HepG2 (cell line): ENCODE data around the gene ACTN4. TPM values are rescaled to one million over a fixed set of nuclear protein-coding genes. Genes with fewer than 3 reads are reported as not detected.

Source experiments
- AHDC1 ChIP-seq: sonication (generic); formaldehyde crosslinking; IDR thresholded peaks from 2 replicates; pipeline ENCODE4 v1.5.1; 2020; ENCODE audit warnings: mild to moderate bottlenecking, missing genetic modification reagents, borderline replicate concordance
- AHR ChIP-seq: IDR thresholded peaks from 2 replicates; pipeline ENCODE4 v1.6.1; 2018; ENCODE audit warnings: missing genetic modification reagents, missing compliant biosample characterization
- CREB3 ChIP-seq: sonication (generic); formaldehyde crosslinking; IDR thresholded peaks from 2 replicates; pipeline ENCODE4 v1.5.0; 2020; ENCODE audit warnings: missing genetic modification reagents
- FIP1L1 ChIP-seq: fragments of 200-400 bp; formaldehyde crosslinking; IDR thresholded peaks from 2 replicates; pipeline ENCODE4 v1.6.1; 2018; ENCODE audit warnings: low read depth, mild to moderate bottlenecking, low read length, moderate library complexity, borderline replicate concordance; ENCODE audit not compliant: insufficient read depth
- FOXK2 ChIP-seq: fragments of 450-650 bp; IDR thresholded peaks from 2 replicates; pipeline ENCODE4 v1.6.1; 2016
- FOXP1 ChIP-seq, 2 experiments: fragments of 450-650 bp in 1 of 2; IDR thresholded peaks; 2 replicates each; pipeline ENCODE4 v1.6.1; 2017 to 2018; ENCODE audit warnings: antibody characterized with exemption in 1 of 2
- KLF6 ChIP-seq: IDR thresholded peaks from 2 replicates; pipeline ENCODE4 v1.8.0; 2016; ENCODE audit warnings: missing biosample characterization, missing genetic modification reagents
- MAFF ChIP-seq: IDR thresholded peaks from 2 replicates; pipeline ENCODE4 v1.6.1; 2011; ENCODE audit warnings: low read depth, low read length, improper control_type of control experiment
- PHF21A ChIP-seq: sonication (generic); formaldehyde crosslinking; IDR thresholded peaks from 2 replicates; pipeline ENCODE4 v1.5.0; 2020; ENCODE audit warnings: mild to moderate bottlenecking, missing genetic modification reagents
- TBL1XR1 ChIP-seq: fragments of 150-350 bp; IDR thresholded peaks from 2 replicates; pipeline ENCODE4 v1.6.1; 2014; ENCODE audit warnings: borderline replicate concordance, low read length; ENCODE audit not compliant: partially characterized antibody
- ZBTB42 ChIP-seq: sonication (generic); formaldehyde crosslinking; IDR thresholded peaks from 2 replicates; pipeline ENCODE4 v1.5.0; 2020; ENCODE audit warnings: mild to moderate bottlenecking, missing genetic modification reagents
- ZKSCAN5 ChIP-seq: sonication (generic); formaldehyde crosslinking; IDR thresholded peaks from 2 replicates; pipeline ENCODE4 v1.5.1; 2020; ENCODE audit warnings: mild to moderate bottlenecking, missing genetic modification reagents
- ZNF143 ChIP-seq: sonication (generic); formaldehyde crosslinking; IDR thresholded peaks from 2 replicates; pipeline ENCODE4 v1.4.0; 2020; ENCODE audit warnings: missing genetic modification reagents
- ZNF234 ChIP-seq: sonication (generic); formaldehyde crosslinking; conservative IDR thresholded peaks from 2 replicates; pipeline ENCODE4 v1.5.1; 2020; ENCODE audit warnings: mild to moderate bottlenecking, missing genetic modification reagents
- ZNF256 ChIP-seq: sonication (generic); formaldehyde crosslinking; conservative IDR thresholded peaks from 2 replicates; pipeline ENCODE4 v1.4.0; 2020; ENCODE audit warnings: missing genetic modification reagents
- ZNF274 ChIP-seq: sonication (generic); formaldehyde crosslinking; IDR thresholded peaks from 2 replicates; pipeline ENCODE4 v1.5.1; 2020; ENCODE audit warnings: mild to moderate bottlenecking, missing genetic modification reagents
- ZNF496 ChIP-seq: sonication (generic); formaldehyde crosslinking; IDR thresholded peaks from 2 replicates; pipeline ENCODE4 v1.8.1; 2023; ENCODE audit warnings: mild to moderate bottlenecking, moderate library complexity, missing genetic modification reagents; ENCODE audit not compliant: insufficient replicate concordance
- ZSCAN31 ChIP-seq: sonication (generic); formaldehyde crosslinking; IDR thresholded peaks from 2 replicates; pipeline ENCODE4 v1.5.0; 2020; ENCODE audit warnings: low read depth, mild to moderate bottlenecking, missing genetic modification reagents
- polyA plus RNA-seq, 8 experiments: library from polyadenylated mRNA; depleted of rRNA in 3 of 8; stranded (reverse) in 7 of 8; unstranded in 1 of 8; fragments of >200 nt; fragmentation: Illumina TruSeq in 4 of 8; extraction: Trizol in 4 of 8; gene quantifications; 2 replicates each; pipeline versions ENCODE4 v1.2.1 to v1.2.3, GENCODE V29; 2011 to 2016; ENCODE audit warnings: low read depth in 4 of 8, missing spikeins in 1 of 8, mixed read lengths in 1 of 8; ENCODE audit not compliant: insufficient read depth in 1 of 8
- total RNA-seq, 5 experiments: library from RNA; depleted of rRNA; stranded (reverse); fragments of >200 nt; fragmentation: Illumina TruSeq; extraction: Trizol; gene quantifications; 2 replicates each; pipeline ENCODE4 v1.2.3, GENCODE V29; 2016; ENCODE audit warnings: low read depth in 1 of 5
- TF ChIP-seq, protein P1 (sequence below): sonication (generic); formaldehyde crosslinking; IDR thresholded peaks from 2 replicates; pipeline ENCODE4 v1.4.0; 2020; ENCODE audit warnings: mild to moderate bottlenecking, missing genetic modification reagents
- TF ChIP-seq, protein P2 (sequence below): sonication (generic); formaldehyde crosslinking; IDR thresholded peaks from 2 replicates; pipeline ENCODE4 v1.9.0; 2021; ENCODE audit warnings: missing genetic modification reagents, borderline replicate concordance

The ACTN4 gene
- total and polyA plus RNA-seq, 2 of the 13 experiments (the other 11 are each of a cell fraction or from before 2014, with no cell fraction given) = 171 to 192 TPM

DNA sequence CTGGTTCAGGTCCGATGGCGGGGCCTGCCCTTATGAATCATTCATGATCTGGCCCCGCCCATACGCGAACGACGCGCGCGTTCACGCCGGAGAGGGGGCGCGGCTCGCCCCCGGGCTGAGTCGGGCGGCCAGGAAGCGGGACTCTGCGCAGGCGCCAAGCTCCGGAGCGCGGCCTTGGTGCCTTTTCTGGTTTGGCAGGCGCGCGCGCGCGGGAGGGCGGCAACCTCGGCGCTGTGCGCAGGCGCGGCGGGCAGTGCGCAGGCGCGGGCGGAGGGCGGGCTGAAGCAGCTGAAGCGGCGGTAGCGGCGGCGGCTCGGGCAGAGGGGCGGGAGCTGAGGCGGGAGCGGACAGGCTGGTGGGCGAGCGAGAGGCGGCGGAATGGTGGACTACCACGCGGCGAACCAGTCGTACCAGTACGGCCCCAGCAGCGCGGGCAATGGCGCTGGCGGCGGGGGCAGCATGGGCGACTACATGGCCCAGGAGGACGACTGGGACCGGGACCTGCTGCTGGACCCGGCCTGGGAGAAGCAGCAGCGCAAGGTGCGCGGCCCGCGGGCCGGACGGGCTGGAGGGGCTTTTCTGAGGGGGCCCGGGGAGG lies at the start of gene ACTN4 (continued):
- TF ChIP-seq AHDC1 (CRISPR knock-in tag) (no peak), FIP1L1 (no peak), ZNF143 (CRISPR knock-in tag) (no peak), ZBTB42 (CRISPR knock-in tag) (no peak), KLF6 (CRISPR knock-in tag) (0 out of 2 replicates have a peak, but pooled peaks have one; percentile 29), PHF21A (CRISPR knock-in tag) (no peak), ZKSCAN5 (no peak), ZNF234 (CRISPR knock-in tag) (no peak), FOXP1 (IDR thresholded peaks at IDR 0.05) (no peak), FOXP1 (CRISPR knock-in tag; IDR thresholded peaks at IDR 0.05) (no peak), TBL1XR1 (no peak), AHR (CRISPR knock-in tag) (no peak), FOXK2 (no peak), ZSCAN31 (CRISPR knock-in tag) (peak; percentile 54; the same call in 1 of the 2 replicates), MAFF (no peak), CREB3 (no peak; the same call in 1 of the 2 replicates), ZNF274 (CRISPR knock-in tag) (no peak), ZNF256 (0 out of 2 replicates have a peak, but pooled peaks have one; percentile 26), ZNF496 (CRISPR knock-in tag) (no peak)
- TF ChIP-seq, protein P1, sequence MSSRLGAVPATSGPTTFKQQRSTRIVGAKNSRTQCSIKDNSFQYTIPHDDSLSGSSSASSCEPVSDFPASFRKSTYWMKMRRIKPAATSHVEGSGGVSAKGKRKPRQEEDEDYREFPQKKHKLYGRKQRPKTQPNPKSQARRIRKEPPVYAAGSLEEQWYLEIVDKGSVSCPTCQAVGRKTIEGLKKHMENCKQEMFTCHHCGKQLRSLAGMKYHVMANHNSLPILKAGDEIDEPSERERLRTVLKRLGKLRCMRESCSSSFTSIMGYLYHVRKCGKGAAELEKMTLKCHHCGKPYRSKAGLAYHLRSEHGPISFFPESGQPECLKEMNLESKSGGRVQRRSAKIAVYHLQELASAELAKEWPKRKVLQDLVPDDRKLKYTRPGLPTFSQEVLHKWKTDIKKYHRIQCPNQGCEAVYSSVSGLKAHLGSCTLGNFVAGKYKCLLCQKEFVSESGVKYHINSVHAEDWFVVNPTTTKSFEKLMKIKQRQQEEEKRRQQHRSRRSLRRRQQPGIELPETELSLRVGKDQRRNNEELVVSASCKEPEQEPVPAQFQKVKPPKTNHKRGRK (CRISPR knock-in tag) = no peak
- TF ChIP-seq, protein P2, sequence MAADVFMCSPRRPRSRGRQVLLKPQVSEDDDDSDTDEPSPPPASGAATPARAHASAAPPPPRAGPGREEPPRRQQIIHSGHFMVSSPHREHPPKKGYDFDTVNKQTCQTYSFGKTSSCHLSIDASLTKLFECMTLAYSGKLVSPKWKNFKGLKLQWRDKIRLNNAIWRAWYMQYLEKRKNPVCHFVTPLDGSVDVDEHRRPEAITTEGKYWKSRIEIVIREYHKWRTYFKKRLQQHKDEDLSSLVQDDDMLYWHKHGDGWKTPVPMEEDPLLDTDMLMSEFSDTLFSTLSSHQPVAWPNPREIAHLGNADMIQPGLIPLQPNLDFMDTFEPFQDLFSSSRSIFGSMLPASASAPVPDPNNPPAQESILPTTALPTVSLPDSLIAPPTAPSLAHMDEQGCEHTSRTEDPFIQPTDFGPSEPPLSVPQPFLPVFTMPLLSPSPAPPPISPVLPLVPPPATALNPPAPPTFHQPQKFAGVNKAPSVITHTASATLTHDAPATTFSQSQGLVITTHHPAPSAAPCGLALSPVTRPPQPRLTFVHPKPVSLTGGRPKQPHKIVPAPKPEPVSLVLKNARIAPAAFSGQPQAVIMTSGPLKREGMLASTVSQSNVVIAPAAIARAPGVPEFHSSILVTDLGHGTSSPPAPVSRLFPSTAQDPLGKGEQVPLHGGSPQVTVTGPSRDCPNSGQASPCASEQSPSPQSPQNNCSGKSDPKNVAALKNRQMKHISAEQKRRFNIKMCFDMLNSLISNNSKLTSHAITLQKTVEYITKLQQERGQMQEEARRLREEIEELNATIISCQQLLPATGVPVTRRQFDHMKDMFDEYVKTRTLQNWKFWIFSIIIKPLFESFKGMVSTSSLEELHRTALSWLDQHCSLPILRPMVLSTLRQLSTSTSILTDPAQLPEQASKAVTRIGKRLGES (CRISPR knock-in tag) = no peak
